ENCODE results near the gene FOXM1. TPM values are rescaled to one million over a fixed set of nuclear protein-coding genes. Genes with fewer than 3 reads are reported as not detected.

FOXM1 gene
- total RNA-seq, 1 donor from 2014 or later: 25.4 TPM

DNA sequence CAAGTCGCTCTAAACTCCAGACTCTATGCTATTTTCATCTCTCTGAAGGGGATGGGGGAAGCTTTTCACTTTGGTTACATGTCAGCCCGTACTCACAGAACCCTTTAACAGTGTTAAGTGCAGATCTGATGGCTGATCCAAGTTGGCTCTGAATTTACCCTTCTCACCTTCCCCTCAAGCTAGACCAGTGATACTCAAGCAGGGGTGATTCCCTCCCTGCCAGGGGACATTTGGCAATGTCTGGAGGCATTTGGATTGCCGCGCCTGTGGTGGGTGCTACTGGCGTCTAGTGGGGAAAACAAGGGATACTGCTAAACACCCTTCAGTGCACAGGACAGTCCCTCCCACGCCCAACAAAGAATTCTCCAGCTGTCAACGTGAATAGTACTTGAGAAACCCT is 14.1 kb downstream of the FOXM1 start:
- no peaks in the 10 kb centered on the region for H3K27me3 Mint-ChIP-seq (ENCODE audit: low read depth)
- no peak overlapping the region for H3K27ac Mint-ChIP-seq
- TF ChIP-seq CTCF (IDR thresholded peaks at IDR 0.05; ENCODE audit: unreplicated experiment): no peak
- H3K4me1 Mint-ChIP-seq: no peaks in the 10 kb centered on the region
- H3K4me3 Mint-ChIP-seq: no peak overlapping the region
- DNase-seq (ENCODE audit: low spot score in 2 of 2, unreplicated experiment in 2 of 2): no peak
- H3K9me3 Mint-ChIP-seq: no peaks in the 10 kb centered on the region
- H3K36me3 Mint-ChIP-seq: peaks cover 27% of the 10 kb centered on the region

DNA sequence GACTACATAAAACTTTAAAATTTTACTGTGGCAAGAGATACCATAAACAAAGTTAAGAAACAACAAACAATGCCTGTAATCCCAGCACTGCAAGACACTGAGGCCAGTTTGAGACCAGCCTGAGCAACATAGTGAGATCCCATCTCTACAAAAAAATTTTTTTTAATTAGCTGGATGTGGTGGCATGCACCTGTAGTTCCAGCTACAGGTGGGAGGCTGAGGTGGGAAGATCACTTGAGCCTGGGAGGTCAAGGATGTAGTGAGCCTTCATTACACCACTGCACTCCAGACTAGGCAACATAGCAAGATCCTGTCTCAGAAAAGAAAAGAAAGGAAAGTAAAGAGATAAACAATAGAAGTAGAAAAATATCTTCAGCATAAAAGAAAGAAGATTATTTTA is 16.8 kb downstream of the FOXM1 start:
- no peak overlapping the region for H3K27ac Mint-ChIP-seq
- no peaks in the 10 kb centered on the region for H3K27me3 Mint-ChIP-seq (ENCODE audit: low read depth)
- H3K4me3 Mint-ChIP-seq: no peak overlapping the region
- no peaks in the 10 kb centered on the region for H3K9me3 Mint-ChIP-seq
- TF ChIP-seq CTCF (IDR thresholded peaks at IDR 0.05; ENCODE audit: unreplicated experiment): no peak
- peaks cover 2% of the 10 kb centered on the region for H3K4me1 Mint-ChIP-seq
- H3K36me3 Mint-ChIP-seq: peaks cover 21% of the 10 kb centered on the region
- DNase-seq (ENCODE audit: low spot score in 2 of 2, unreplicated experiment in 2 of 2): no peak

DNA sequence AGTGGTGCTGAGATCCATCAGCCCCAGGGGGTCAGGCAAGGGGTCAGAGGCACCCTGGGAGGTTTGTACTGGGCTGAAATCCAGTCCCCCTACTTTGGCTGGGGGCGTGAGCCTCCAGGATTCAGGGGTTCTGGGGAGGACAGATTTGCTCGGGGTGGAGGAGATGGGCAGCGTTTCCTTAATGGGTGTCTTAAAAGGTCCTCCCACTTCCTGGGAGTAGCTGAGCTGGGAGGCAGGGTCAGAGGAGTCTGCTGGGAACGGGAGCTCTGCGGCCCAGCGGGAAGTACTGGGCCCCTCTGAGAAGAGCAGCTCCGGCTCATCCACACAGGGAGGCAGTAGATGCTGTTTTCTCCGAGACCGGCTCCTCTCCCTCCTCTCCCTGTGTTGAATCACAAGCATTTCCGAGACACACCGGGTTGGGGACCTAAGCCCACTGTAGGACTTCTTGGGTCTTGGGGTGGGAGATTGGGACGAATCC is 18.0 kb downstream of the FOXM1 start:
- Mint-ChIP-seq H3K27ac (no peak overlapping the region), H3K9me3 (no peaks in the 10 kb centered on the region), H3K4me3 (no peak overlapping the region), H3K27me3 (ENCODE audit: low read depth) (no peaks in the 10 kb centered on the region), H3K4me1 (peaks cover 2% of the 10 kb centered on the region), H3K36me3 (peaks cover 14% of the 10 kb centered on the region)
- no peak for DNase-seq (ENCODE audit: low spot score in 2 of 2, unreplicated experiment in 2 of 2)
- TF ChIP-seq CTCF (IDR thresholded peaks at IDR 0.05; ENCODE audit: unreplicated experiment): no peak

GRCh38 chr12:2858334-2858733 is 18.6 kb downstream of the FOXM1 start:
- Mint-ChIP-seq H3K27ac (no peak overlapping the region), H3K27me3 (ENCODE audit: low read depth) (no peaks in the 10 kb centered on the region), H3K36me3 (peaks cover 12% of the 10 kb centered on the region), H3K9me3 (no peaks in the 10 kb centered on the region), H3K4me3 (no peak overlapping the region), H3K4me1 (peaks cover 5% of the 10 kb centered on the region)
- TF ChIP-seq CTCF (IDR thresholded peaks at IDR 0.05; ENCODE audit: unreplicated experiment): no peak
- no peak for DNase-seq (ENCODE audit: low spot score in 2 of 2, unreplicated experiment in 2 of 2)

- no peak for TF ChIP-seq CTCF (IDR thresholded peaks at IDR 0.05; ENCODE audit: unreplicated experiment)
- Mint-ChIP-seq H3K4me3 (no peak overlapping the region), H3K27ac (no peak overlapping the region), H3K36me3 (peaks cover 12% of the 10 kb centered on the region), H3K4me1 (peaks cover 5% of the 10 kb centered on the region), H3K9me3 (no peaks in the 10 kb centered on the region), H3K27me3 (ENCODE audit: low read depth) (no peaks in the 10 kb centered on the region)
- no peak for DNase-seq (ENCODE audit: low spot score in 2 of 2, unreplicated experiment in 2 of 2)
These were observed 19.4 kb downstream of the FOXM1 start for GRCh38 chr12:2857576-2857975.

DNA sequence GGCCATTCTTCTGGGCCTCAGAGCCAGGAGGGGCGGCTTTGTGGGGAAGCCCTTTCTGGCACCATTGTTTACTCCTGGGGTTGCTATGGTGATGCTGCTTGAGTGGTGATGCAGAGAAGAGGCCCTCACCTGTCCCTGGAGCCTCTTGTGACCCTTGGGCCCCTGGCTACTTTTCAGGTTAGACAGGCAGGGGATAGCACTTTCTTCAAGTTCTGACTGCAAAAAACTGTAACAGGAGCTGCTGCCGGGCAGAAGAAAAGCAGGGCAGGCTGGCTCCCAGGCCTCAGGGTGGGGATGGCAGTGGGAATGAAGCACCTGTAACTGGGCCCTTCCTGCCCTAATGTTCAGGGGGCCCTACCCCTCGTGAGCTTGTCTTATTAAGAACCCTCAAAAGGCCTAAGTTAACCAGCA is 19.9 kb downstream of the FOXM1 start, which contains the start of gene TEX52:
Gene TEX52, minus strand, starts transcription at position 19 of the 411 bp plus-strand sequence. Its CDS starts 13 bp downstream, at position 6.
- TF ChIP-seq CTCF (IDR thresholded peaks at IDR 0.05; ENCODE audit: unreplicated experiment): no peak
- no peak within 1 kb of the TSS for H3K4me3 Mint-ChIP-seq
- H3K9me3 Mint-ChIP-seq: no peaks in the 10 kb centered on the region
- H3K4me1 Mint-ChIP-seq: peaks cover 5% of the 10 kb centered on the region
- peaks cover 10% of the 10 kb centered on the region for H3K36me3 Mint-ChIP-seq
- no peaks in the 10 kb centered on the region for H3K27me3 Mint-ChIP-seq (ENCODE audit: low read depth)
- DNase-seq (ENCODE audit: low spot score in 2 of 2, unreplicated experiment in 2 of 2): no peak
- H3K27ac Mint-ChIP-seq: no peak within 1 kb of the TSS

Measured in mesothelial cell of epicardium (in vitro differentiated cells).